HG03066 (cell line): ENCODE data around the gene ADGRA1.

Experiments used
- ATAC-seq: cut with Tn5 transposase; IDR thresholded peaks from one replicate; pipeline ENCODE4 v1.9.1; 2021; ENCODE audit warnings: low read depth; ENCODE audit not compliant: unreplicated experiment

The ADGRA1 gene

GRCh38 chr10:133094286-133094685 is 6.6 kb downstream of the ADGRA1 start:
- ATAC-seq: no peak

GRCh38 chr10:133094866-133095265 is 7.1 kb downstream of the ADGRA1 start:
- no peak for ATAC-seq

- ATAC-seq: no peak
These were observed 7.9 kb downstream of the ADGRA1 start for GRCh38 chr10:133095586-133095985.

GRCh38 chr10:133096616-133097269 is 9.0 kb downstream of the ADGRA1 start:
- ATAC-seq: no peak

- no peak for ATAC-seq
These were observed 9.7 kb downstream of the ADGRA1 start for GRCh38 chr10:133097418-133097817.

GRCh38 chr10:133097961-133098360 is 10.2 kb downstream of the ADGRA1 start:
- no peak for ATAC-seq

- ATAC-seq: no peak
These were observed 10.9 kb downstream of the ADGRA1 start for GRCh38 chr10:133098426-133099124.

- no peak for ATAC-seq
These were observed 11.8 kb downstream of the ADGRA1 start for GRCh38 chr10:133099571-133099970.

- ATAC-seq: no peak
These were observed 12.5 kb downstream of the ADGRA1 start for GRCh38 chr10:133100186-133100585.

- no peak for ATAC-seq
These were observed 13.1 kb downstream of the ADGRA1 start for GRCh38 chr10:133100706-133101415.

GRCh38 chr10:133101416-133101810 is 13.7 kb downstream of the ADGRA1 start:
- no peak for ATAC-seq

- ATAC-seq: no peak
These were observed 14.8 kb downstream of the ADGRA1 start for GRCh38 chr10:133102415-133103095.

GRCh38 chr10:133103311-133103910 is 15.7 kb downstream of the ADGRA1 start:
- no peak for ATAC-seq

GRCh38 chr10:133104068-133104962 is 16.6 kb downstream of the ADGRA1 start:
- no peak for ATAC-seq

GRCh38 chr10:133104963-133105640 is 17.4 kb downstream of the ADGRA1 start:
- no peak for ATAC-seq

- ATAC-seq: no peak
These were observed 18.1 kb downstream of the ADGRA1 start for GRCh38 chr10:133105686-133106390.

GRCh38 chr10:133106516-133106915 is 18.8 kb downstream of the ADGRA1 start:
- ATAC-seq: no peak

- ATAC-seq: no peak
These were observed 19.7 kb downstream of the ADGRA1 start for GRCh38 chr10:133107442-133107841.

GRCh38 chr10:133109711-133110110 is 22.0 kb downstream of the ADGRA1 start:
- ATAC-seq: no peak
